Peyer's patch (tissue), 4 donors: ENCODE results near the gene C19orf12.

ENCODE experiments used
- POLR2A ChIP-seq, 2 donors: fragments of 450-650 bp; IDR thresholded peaks; one replicate each; pipeline ENCODE4 v1.5.1; 2017; ENCODE audit warnings: antibody characterized with exemption in 2 of 2, mild to moderate bottlenecking in 2 of 2, moderate library complexity in 2 of 2
- TF ChIP-seq, protein P1 (sequence below), 6 experiments: fragments of 450-650 bp in 4 of 6; fragments of 200-600 bp in 2 of 6; sonication (generic) in 1 of 6; IDR thresholded peaks; one replicate each; pipeline ENCODE4 v1.5.1; 2017 to 2019; ENCODE audit warnings: antibody characterized with exemption in 6 of 6, mild to moderate bottlenecking in 3 of 6, moderate library complexity in 1 of 6

- TF ChIP-seq, protein P1, sequence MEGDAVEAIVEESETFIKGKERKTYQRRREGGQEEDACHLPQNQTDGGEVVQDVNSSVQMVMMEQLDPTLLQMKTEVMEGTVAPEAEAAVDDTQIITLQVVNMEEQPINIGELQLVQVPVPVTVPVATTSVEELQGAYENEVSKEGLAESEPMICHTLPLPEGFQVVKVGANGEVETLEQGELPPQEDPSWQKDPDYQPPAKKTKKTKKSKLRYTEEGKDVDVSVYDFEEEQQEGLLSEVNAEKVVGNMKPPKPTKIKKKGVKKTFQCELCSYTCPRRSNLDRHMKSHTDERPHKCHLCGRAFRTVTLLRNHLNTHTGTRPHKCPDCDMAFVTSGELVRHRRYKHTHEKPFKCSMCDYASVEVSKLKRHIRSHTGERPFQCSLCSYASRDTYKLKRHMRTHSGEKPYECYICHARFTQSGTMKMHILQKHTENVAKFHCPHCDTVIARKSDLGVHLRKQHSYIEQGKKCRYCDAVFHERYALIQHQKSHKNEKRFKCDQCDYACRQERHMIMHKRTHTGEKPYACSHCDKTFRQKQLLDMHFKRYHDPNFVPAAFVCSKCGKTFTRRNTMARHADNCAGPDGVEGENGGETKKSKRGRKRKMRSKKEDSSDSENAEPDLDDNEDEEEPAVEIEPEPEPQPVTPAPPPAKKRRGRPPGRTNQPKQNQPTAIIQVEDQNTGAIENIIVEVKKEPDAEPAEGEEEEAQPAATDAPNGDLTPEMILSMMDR (IDR thresholded peaks at IDR 0.05) = no peak
- TF ChIP-seq POLR2A (IDR thresholded peaks at IDR 0.05) = no peak
Observed at GRCh38 chr19:29724746-29725145, 9.7 kb upstream of the C19orf12 start.
